GM10266 (cell line): ENCODE measurements around the gene PBX3.
"Not testable (repeated sequence)": the region's sequence is repeated elsewhere in the genome, so short reads cannot be mapped to it uniquely, and the experiment has no call there.

Source experiments
- DNase-seq: peaks from one replicate; pipeline ENCODE4 v3.0.0; 2012; ENCODE audit errors: extremely low spot score
- CTCF ChIP-seq: IDR thresholded peaks from 2 replicates; pipeline ENCODE4 v1.5.1; 2012; ENCODE audit warnings: mild to moderate bottlenecking, low read depth; ENCODE audit not compliant: control insufficient read depth, insufficient read depth; ENCODE audit errors: missing control alignments

PBX3 gene

GRCh38 chr9:125766468-125767221 is 19.5 kb downstream of the PBX3 start:
- TF ChIP-seq CTCF = no peak
- no peak for DNase-seq

GRCh38 chr9:125767349-125767748 is 20.2 kb downstream of the PBX3 start:
- no peak for TF ChIP-seq CTCF
- no peak for DNase-seq

GRCh38 chr9:125768803-125769202 is 21.6 kb downstream of the PBX3 start:
- DNase-seq = no peak
- no peak for TF ChIP-seq CTCF

GRCh38 chr9:125771037-125771436 is 23.9 kb downstream of the PBX3 start:
- no peak for DNase-seq
- TF ChIP-seq CTCF = no peak

- DNase-seq = no peak
- no peak for TF ChIP-seq CTCF
Observed at GRCh38 chr9:125772740-125773139, 25.6 kb downstream of the PBX3 start.

- no peak for TF ChIP-seq CTCF
- no peak for DNase-seq
Observed at GRCh38 chr9:125774106-125774505, 26.9 kb downstream of the PBX3 start.

GRCh38 chr9:125776789-125777188 is 29.6 kb downstream of the PBX3 start:
- DNase-seq = not testable (repeated sequence)

GRCh38 chr9:125778538-125779219 is 31.5 kb downstream of the PBX3 start:
- not testable (repeated sequence) for DNase-seq

GRCh38 chr9:125779220-125779565 is 32.0 kb downstream of the PBX3 start:
- DNase-seq = not testable (repeated sequence)
